Subcutaneous adipose tissue (tissue), 4 donors: Measurements from ENCODE around the gene DRC3. TPM values are rescaled to one million over a fixed set of nuclear protein-coding genes. Genes with fewer than 3 reads are reported as not detected.

Experiments
- total RNA-seq, 4 donors: library from RNA; depleted of rRNA; stranded (reverse); fragments of >200 nt; gene quantifications; one replicate each; pipeline ENCODE4 v1.1.0, GENCODE V29; 2016
- TF ChIP-seq, protein P1 (sequence below): fragments of 450-650 bp; IDR thresholded peaks from one replicate; pipeline ENCODE4 v1.5.1; 2016; ENCODE audit warnings: low read depth, mild to moderate bottlenecking, control low read depth, antibody characterized with exemption, moderate library complexity

The DRC3 gene
- total RNA-seq, 4 donors from 2014 or later, result 0.38 to 1.3 (median 0.91) TPM

DNA sequence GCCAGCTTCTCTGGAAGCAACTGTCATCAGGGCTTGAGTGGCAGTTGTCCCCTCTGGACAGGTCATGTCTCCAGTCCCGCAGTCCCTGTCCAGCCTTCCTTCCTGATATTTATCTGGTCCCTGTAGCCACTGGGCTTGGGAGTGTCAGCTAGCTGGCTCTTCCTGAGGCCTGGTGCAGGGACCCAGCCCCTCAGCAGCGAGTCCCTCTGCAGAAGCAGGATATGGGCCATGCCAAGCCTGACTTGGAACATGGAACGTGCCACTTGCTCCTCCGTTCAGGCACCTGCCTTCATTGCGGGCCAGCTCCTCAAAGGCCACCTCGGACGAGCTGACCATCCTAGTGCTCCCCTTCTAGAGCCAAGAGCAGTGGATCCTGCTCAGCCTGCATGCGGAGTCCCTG lies 26.3 kb downstream of the DRC3 start:
- TF ChIP-seq, protein P1, sequence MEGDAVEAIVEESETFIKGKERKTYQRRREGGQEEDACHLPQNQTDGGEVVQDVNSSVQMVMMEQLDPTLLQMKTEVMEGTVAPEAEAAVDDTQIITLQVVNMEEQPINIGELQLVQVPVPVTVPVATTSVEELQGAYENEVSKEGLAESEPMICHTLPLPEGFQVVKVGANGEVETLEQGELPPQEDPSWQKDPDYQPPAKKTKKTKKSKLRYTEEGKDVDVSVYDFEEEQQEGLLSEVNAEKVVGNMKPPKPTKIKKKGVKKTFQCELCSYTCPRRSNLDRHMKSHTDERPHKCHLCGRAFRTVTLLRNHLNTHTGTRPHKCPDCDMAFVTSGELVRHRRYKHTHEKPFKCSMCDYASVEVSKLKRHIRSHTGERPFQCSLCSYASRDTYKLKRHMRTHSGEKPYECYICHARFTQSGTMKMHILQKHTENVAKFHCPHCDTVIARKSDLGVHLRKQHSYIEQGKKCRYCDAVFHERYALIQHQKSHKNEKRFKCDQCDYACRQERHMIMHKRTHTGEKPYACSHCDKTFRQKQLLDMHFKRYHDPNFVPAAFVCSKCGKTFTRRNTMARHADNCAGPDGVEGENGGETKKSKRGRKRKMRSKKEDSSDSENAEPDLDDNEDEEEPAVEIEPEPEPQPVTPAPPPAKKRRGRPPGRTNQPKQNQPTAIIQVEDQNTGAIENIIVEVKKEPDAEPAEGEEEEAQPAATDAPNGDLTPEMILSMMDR, result no peak

DNA sequence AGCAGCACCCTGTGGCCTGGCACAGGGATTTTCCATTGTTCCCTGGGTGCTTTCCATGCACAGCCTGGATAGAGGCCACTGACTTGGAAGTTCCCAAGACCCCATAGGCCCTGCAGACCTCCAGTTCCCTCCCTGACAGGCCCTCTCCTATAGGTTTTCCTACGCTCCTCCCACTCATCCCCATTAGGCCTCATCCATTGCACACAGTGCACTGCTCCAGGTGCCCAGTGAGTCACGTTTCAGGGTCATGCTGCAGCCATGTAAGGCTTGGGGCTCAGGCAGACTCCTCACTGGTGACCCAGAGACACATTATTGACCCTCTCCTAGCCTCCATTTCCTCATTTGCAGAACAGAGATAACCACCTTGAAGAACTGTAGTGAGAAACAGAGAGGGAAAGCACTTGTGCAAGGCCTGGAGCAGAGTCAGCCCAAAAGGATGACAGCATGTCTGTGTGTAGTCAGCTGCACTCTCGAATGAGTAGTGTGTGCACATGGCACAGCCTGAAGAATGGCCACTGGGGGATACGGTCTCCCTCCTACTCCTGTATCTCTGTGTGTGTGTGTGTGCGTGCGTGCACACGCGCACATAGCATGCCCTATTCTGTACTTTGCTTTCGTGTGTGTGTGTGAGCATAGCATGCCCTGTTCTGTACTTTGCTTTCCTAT lies 26.8 kb downstream of the DRC3 start:
- TF ChIP-seq, protein P1, result no peak

DNA sequence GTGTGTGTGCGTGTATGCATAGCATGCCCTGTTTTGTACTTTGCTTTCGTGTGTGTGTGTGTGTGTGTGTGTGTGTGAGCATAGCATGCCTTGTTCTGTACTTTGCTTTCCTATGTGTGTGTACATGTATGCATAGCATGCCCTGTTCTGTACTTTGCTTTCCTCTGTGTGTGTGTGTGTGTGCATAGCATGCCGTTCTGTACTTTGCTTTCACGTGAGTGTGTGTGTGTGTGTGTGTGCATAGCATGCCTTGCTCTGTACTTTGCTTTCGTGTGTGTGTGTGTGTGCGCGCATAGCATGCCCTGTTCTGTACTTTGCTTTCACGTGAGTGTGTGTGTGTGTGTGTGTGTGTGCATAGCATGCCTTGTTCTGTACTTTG lies 27.4 kb downstream of the DRC3 start:
- TF ChIP-seq, protein P1, result no peak

DNA sequence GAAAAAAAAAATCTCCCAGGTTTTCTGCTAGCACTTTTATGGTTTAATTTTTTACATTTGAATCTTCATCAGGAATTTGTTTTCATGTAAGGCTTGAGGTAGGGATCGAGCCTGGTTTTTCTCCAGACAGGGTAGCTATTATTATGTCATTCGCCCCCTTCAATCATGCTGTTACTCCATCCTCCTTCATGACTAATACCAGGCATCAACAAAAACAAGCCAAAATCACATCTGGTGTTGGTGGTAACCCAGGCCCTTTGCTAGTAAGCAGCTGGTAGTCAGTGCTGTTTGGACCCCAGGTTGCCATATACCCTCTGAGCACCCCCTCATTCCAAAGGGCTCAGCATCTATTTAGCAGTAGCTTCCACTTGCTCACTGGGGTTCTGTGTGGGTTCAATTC lies 29.5 kb downstream of the DRC3 start:
- TF ChIP-seq, protein P1, result no peak

DNA sequence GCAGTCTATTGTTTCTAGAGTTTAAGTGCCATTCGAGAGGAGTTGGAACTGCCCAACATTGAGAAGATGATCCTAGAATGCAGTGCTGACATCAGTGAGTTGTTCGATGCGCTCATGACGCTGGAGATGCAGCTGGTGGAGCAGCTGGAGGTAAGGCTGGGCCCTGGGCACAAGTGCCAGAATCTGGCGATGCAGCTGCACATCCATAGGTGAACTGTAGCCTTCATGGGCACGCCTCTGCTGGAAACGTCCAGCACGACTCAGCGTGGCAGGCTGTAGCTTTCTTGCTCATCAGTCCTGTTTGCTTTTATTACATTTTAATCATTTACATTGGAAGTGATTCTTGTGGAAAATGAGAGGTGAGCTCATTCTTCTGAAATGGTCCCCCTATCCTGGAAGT lies 31.7 kb downstream of the DRC3 start:
- TF ChIP-seq, protein P1, result no peak

DNA sequence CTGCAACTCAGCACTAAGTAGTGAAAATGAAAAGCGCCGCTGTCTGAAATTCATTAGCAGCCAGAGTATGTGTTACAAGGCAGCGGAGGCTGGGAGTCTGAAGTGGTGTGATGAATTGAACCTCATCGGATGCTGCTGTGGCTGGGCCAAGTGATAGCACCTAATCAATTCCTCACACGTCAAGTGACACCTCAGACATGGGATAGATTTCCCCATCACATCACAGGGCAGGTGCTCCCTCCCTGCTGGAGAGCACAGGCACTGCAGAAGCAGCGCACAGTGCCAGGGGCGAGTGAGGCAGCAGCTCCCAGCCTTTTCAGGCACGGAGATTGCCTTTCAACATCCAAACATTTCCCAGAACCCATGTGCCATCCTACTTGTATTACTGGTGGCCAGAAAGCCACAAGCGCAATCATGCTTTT lies 32.2 kb downstream of the DRC3 start:
- TF ChIP-seq, protein P1, result no peak

GRCh38 chr17:18005496-18005895 lies 32.8 kb downstream of the DRC3 start:
- TF ChIP-seq, protein P1, result no peak
